Fibroblast of lung (primary cell): Measurements from ENCODE around the gene MAGI2. TPM values are rescaled to one million over a fixed set of nuclear protein-coding genes. Genes with fewer than 3 reads are reported as not detected.

Experiments used
- DNase-seq, 2 donors: peaks; one replicate each; pipeline versions ENCODE4 v3.0.0 to v3.0.0-alpha.2; 2010; ENCODE audit warnings: low read depth in 2 of 2
- H2AFZ ChIP-seq: 2 replicates; pipeline ENCODE4 v1.5.1; 2012; ENCODE audit warnings: low read length, control low read depth, inconsistent platforms
- H3K27ac ChIP-seq: 2 replicates; pipeline ENCODE4 v1.5.1; 2011; ENCODE audit warnings: low read length, control low read depth; ENCODE audit not compliant: insufficient read depth
- H3K27me3 ChIP-seq: 2 replicates; pipeline ENCODE4 v1.5.1; 2011; ENCODE audit warnings: mild to moderate bottlenecking, low read length; ENCODE audit not compliant: control insufficient read depth, insufficient read depth
- H3K36me3 ChIP-seq: 2 replicates; pipeline ENCODE4 v1.5.1; 2011; ENCODE audit warnings: low read length; ENCODE audit not compliant: control insufficient read depth, insufficient read depth
- H3K4me1 ChIP-seq: 2 replicates; pipeline ENCODE4 v1.5.1; 2011; ENCODE audit warnings: low read length; ENCODE audit not compliant: control insufficient read depth, insufficient read depth; ENCODE audit errors: extremely low read depth
- H3K4me2 ChIP-seq: 2 replicates; pipeline ENCODE4 v1.5.1; 2011; ENCODE audit warnings: low read length, control low read depth; ENCODE audit not compliant: insufficient read depth; ENCODE audit errors: extremely low read depth
- H3K4me3 ChIP-seq, 4 experiments: fragments of 200-600 bp in 1 of 4; sonication (generic) in 1 of 4; replicated peaks in 1 of 4; 2 replicates each; pipeline ENCODE4 v1.5.1; 2011 to 2016; ENCODE audit warnings: low read length in 4 of 4, low read depth in 3 of 4, mild to moderate bottlenecking in 3 of 4, control low read depth in 2 of 4, inconsistent platforms in 1 of 4, mixed read lengths in 1 of 4; ENCODE audit not compliant: insufficient read depth in 1 of 4; ENCODE audit errors: control extremely low read depth in 1 of 4
- H3K79me2 ChIP-seq: 2 replicates; pipeline ENCODE4 v1.5.1; 2012; ENCODE audit warnings: mild to moderate bottlenecking, low read length, inconsistent platforms; ENCODE audit not compliant: control insufficient read depth, insufficient read depth
- H3K9ac ChIP-seq: 2 replicates; pipeline ENCODE4 v1.5.1; 2011; ENCODE audit warnings: mild to moderate bottlenecking, low read length, control low read depth; ENCODE audit not compliant: insufficient read depth
- H3K9me3 ChIP-seq: 2 replicates; pipeline ENCODE4 v1.5.1; 2012; ENCODE audit warnings: low read depth, low read length; ENCODE audit not compliant: control insufficient read depth, insufficient read depth
- H4K20me1 ChIP-seq: 2 replicates; pipeline ENCODE4 v1.5.1; 2011; ENCODE audit warnings: low read length; ENCODE audit not compliant: control insufficient read depth, insufficient read depth; ENCODE audit errors: extremely low read depth
- CTCF ChIP-seq, 2 donors: IDR thresholded peaks in 1 of 2; conservative IDR thresholded peaks in 1 of 2; 1 replicate in 1 of 2; 2 replicates in 1 of 2; pipeline ENCODE4 v1.5.1; 2011 to 2012; ENCODE audit warnings: low read length in 2 of 2, control low read depth in 1 of 2, inconsistent platforms in 1 of 2, low read depth in 1 of 2, mild to moderate bottlenecking in 1 of 2
- EZH2 ChIP-seq: IDR thresholded peaks from 2 replicates; pipeline ENCODE4 v1.5.1; 2012; ENCODE audit warnings: low read length, control low read depth, mild to moderate bottlenecking; ENCODE audit errors: missing control alignments
- polyA plus RNA-seq, 2 donors: library from polyadenylated mRNA; depleted of rRNA in 1 of 2; stranded (reverse) in 1 of 2; unstranded in 1 of 2; fragments of >200 nt; gene quantifications; 2 replicates each; pipeline ENCODE4 v1.2.1, GENCODE V29; 2011 to 2012; ENCODE audit warnings: missing spikeins in 1 of 2
- total RNA-seq: library from RNA; depleted of rRNA; stranded (reverse); fragments of >200 nt; gene quantifications from 2 replicates; pipeline ENCODE4 v1.2.1, GENCODE V29; 2014

Gene MAGI2
- total and polyA plus RNA-seq, 2 donors (not counting 1 experiment from before 2014, with no cell fraction given), result 1.8 to 17.0 TPM

- Histone ChIP-seq H3K9me3 (no peaks in the 10 kb centered on the region), H3K27ac (no peak overlapping the region), H2AFZ (no peak overlapping the region), H3K27me3 (no peaks in the 10 kb centered on the region), H4K20me1 (no peaks in the 10 kb centered on the region), H3K4me3 (no peak overlapping the region), H3K9ac (no peak overlapping the region), H3K36me3 (no peaks in the 10 kb centered on the region), H3K79me2 (no peaks in the 10 kb centered on the region), H3K4me2 (no peak overlapping the region), H3K4me1 (no peaks in the 10 kb centered on the region)
- DNase-seq, result peak in 1 of 2 donors; percentile 42
- TF ChIP-seq CTCF (conservative IDR thresholded peaks at IDR 0.05 in 1 of 2, IDR thresholded peaks at IDR 0.05 in 1 of 2; ENCODE audit: low read depth in 1 of 2, low read length in 2 of 2) (no peak), EZH2 (no peak)
Measured at GRCh38 chr7:79377097-79377496, 76.4 kb downstream of the MAGI2 start.

- Histone ChIP-seq H3K27me3 (no peaks in the 10 kb centered on the region), H3K79me2 (no peaks in the 10 kb centered on the region), H3K9me3 (no peaks in the 10 kb centered on the region), H2AFZ (no peak overlapping the region), H3K36me3 (no peaks in the 10 kb centered on the region), H3K4me1 (no peaks in the 10 kb centered on the region), H4K20me1 (no peaks in the 10 kb centered on the region), H3K9ac (no peak overlapping the region), H3K4me2 (no peak overlapping the region), H3K27ac (no peak overlapping the region), H3K4me3 (no peak overlapping the region)
- DNase-seq, result peak; percentile 14 to 27
- TF ChIP-seq EZH2, result no peak
- no peak for TF ChIP-seq CTCF (conservative IDR thresholded peaks at IDR 0.05 in 1 of 2, IDR thresholded peaks at IDR 0.05 in 1 of 2; ENCODE audit: low read depth in 1 of 2, low read length in 2 of 2)
Measured at GRCh38 chr7:79376299-79377025, 77.0 kb downstream of the MAGI2 start.

- Histone ChIP-seq H4K20me1 (no peaks in the 10 kb centered on the region), H2AFZ (no peak overlapping the region), H3K27me3 (no peaks in the 10 kb centered on the region), H3K79me2 (no peaks in the 10 kb centered on the region), H3K36me3 (no peaks in the 10 kb centered on the region), H3K4me3 (no peak overlapping the region), H3K9me3 (no peaks in the 10 kb centered on the region), H3K4me1 (no peaks in the 10 kb centered on the region), H3K4me2 (no peak overlapping the region), H3K27ac (no peak overlapping the region), H3K9ac (no peak overlapping the region)
- no peak for DNase-seq
- TF ChIP-seq CTCF (conservative IDR thresholded peaks at IDR 0.05 in 1 of 2, IDR thresholded peaks at IDR 0.05 in 1 of 2; ENCODE audit: low read depth in 1 of 2, low read length in 2 of 2) (no peak), EZH2 (no peak)
Measured at GRCh38 chr7:79361214-79361613, 92.3 kb downstream of the MAGI2 start.
